Activated CD8-positive, alpha-beta memory T cell treated with anti-CD3 and anti-CD28 coated beads, Interleukin-2, amount 10 ng/mL, durations not matched to agents 7 days and 5 days (primary cell): Measurements from ENCODE around the gene LSM2. TPM values are rescaled to one million over a fixed set of nuclear protein-coding genes. Genes with fewer than 3 reads are reported as not detected.
A peak's percentile ranks its signal among the peaks of the same experiment; 100 is the strongest.

Experiments
- ATAC-seq: fragments of 150-1000 bp; cut with Tn5 transposase; one replicate; pipeline ENCODE4 v1.10.0; 2021; ENCODE audit warnings: moderate library complexity
- CTCF ChIA-PET: fragments of 350-600 bp; sonication (Branson Sonifier 250); formaldehyde crosslinking; loops from one replicate; lab custom pipeline; 2021; ENCODE audit warnings: antibody characterized with exemption; lab: Charles Lee
- DNase-seq: peaks from one replicate; pipeline ENCODE4 v3.0.0-alpha.2; 2020
- H3K27ac Mint-ChIP-seq: one replicate; pipeline ENCODE4 v1.8.0; 2021; ENCODE audit warnings: mild to moderate bottlenecking, mixed read lengths
- H3K27me3 Mint-ChIP-seq: one replicate; pipeline ENCODE4 v1.8.0; 2021; ENCODE audit warnings: mixed read lengths
- H3K36me3 Mint-ChIP-seq: one replicate; pipeline ENCODE4 v1.8.0; 2021; ENCODE audit warnings: mild to moderate bottlenecking, mixed read lengths
- H3K4me1 Mint-ChIP-seq: one replicate; pipeline ENCODE4 v1.8.0; 2021; ENCODE audit warnings: mixed read lengths
- H3K4me3 Mint-ChIP-seq: one replicate; pipeline ENCODE4 v1.8.0; 2021; ENCODE audit warnings: mild to moderate bottlenecking, moderate library complexity, mixed read lengths
- H3K9me3 Mint-ChIP-seq: one replicate; pipeline ENCODE4 v1.8.0; 2022; ENCODE audit warnings: low read depth, mixed read lengths
- total RNA-seq, 2 experiments: library from RNA; stranded (reverse); gene quantifications; one replicate each; pipeline ENCODE4 v1.2.3, GENCODE V29; 2021

LSM2 gene
- total RNA-seq, 2 experiments from 2014 or later, result 124 to 129 TPM

DNA sequence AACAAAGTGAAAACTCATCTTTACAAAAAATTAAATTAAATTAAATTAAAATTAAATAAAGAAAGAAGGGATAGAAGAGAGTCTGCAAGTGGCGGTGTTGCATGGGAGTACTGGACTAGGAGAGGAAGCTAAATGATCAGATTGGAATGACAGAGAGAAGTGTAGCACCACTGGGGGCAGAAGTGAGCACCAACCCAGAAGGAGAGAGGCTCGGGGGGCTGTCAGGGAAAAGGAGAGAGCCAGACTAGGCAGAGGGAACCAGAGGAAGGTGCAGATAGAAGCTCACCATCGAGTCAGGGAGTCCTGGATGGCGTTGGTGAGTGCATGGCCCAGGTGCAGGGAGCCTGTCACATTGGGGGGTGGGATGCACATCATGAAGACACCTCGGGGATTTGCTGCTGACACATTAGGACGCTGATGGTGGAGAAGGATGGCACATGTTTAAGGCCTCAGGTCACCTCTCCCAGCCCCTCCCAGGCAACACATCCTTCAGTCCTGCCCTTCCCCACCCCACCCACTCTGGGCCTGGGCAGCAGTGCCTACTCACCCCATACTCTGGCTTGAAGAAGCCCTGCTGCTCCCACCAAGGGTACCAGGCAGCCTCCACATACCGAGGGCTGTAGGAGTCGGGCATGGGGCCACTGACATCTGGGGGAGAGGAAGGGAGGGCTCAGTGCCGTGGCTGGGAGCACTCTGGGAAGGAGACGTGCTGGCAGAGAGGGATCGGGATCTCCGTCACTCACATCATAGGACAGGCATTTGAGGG, 15.3 kb downstream of the LSM2 start:
- peak overlapping the region; percentile 56 for H3K27ac Mint-ChIP-seq
- peaks cover 34% of the 10 kb centered on the region for H3K4me1 Mint-ChIP-seq
- CTCF ChIA-PET, result interaction anchor here (0.6 to 6.3 kb wide), 25 partner anchors 8 to 262 kb away, joined by 3 to 39 read pairs (median 5); partner anchors contain the start of genes C6orf47, HSPA1A, HSPA1B and HSPA1L
- H3K9me3 Mint-ChIP-seq, result no peaks in the 10 kb centered on the region
- peaks cover 18% of the 10 kb centered on the region for H3K36me3 Mint-ChIP-seq
- H3K27me3 Mint-ChIP-seq, result no peaks in the 10 kb centered on the region
- no peak overlapping the region for H3K4me3 Mint-ChIP-seq
- peak; percentile 63 for DNase-seq
- no peak for ATAC-seq

- H3K27me3 Mint-ChIP-seq, result no peaks in the 10 kb centered on the region
- no peak overlapping the region for H3K27ac Mint-ChIP-seq
- ATAC-seq (no peak), DNase-seq (no peak)
- peaks cover 5% of the 10 kb centered on the region for H3K4me1 Mint-ChIP-seq
- H3K9me3 Mint-ChIP-seq, result no peaks in the 10 kb centered on the region
- H3K4me3 Mint-ChIP-seq, result no peak overlapping the region
- CTCF ChIA-PET, result interaction anchor here (1.4 to 6.3 kb wide), 3 partner anchors 15 to 21 kb away, joined by 4 to 39 read pairs (median 9); partner anchors contain the start of gene LSM2
- H3K36me3 Mint-ChIP-seq, result peaks cover 23% of the 10 kb centered on the region
Measured at GRCh38 chr6:31785475-31785874, 21.3 kb downstream of the LSM2 start.

DNA sequence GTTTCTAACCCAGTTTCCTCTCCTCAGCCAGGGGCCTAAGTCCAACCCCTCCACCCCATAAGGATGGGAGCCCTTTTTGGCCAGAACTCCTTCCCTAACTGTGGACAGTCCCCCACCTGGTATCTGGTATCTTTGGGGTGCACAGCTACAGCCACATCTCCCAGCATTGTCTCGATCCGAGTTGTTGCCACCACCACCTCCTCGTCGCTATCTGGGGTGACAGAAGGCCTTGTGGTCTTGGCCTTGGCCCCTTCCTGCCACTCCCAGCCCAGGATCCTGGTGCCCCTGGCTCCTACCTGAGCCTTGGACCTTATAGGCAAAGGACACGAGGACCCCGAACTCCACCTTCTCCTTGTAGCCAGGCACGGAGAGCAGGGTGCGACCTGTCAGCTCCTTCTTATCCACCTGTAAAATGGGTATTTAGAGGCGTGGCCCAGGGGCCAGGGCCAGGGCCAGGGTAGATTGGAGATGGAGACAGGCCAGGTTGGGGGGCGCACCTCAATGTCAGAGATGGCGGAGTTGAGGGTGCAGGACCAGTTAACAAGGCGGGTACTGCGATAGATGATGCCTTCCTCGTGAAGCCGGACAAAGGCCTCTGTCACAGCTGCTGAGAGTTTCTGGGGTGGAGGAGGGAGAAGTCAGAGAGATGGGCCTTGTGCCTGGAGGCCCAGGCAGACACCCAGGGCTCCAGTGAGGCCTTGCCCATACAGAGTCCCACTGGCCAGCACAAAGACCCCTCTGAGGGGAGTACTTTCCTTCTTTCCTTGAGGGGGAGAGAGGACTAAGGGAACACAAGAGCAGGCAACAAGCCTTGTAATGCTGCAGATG, 22.5 kb downstream of the LSM2 start:
- Mint-ChIP-seq H3K27me3 (no peaks in the 10 kb centered on the region), H3K9me3 (no peaks in the 10 kb centered on the region), H3K36me3 (peaks cover 21% of the 10 kb centered on the region), H3K4me1 (peaks cover 2% of the 10 kb centered on the region), H3K27ac (no peak overlapping the region), H3K4me3 (no peak overlapping the region)
- CTCF ChIA-PET, result interaction anchor here (1.3 to 1.9 kb wide), 3 partner anchors 15 to 55 kb away, joined by 3 to 9 read pairs (median 4); partner anchors contain the start of genes DDAH2 and LSM2
- DNase-seq (no peak), ATAC-seq (no peak)

GRCh38 chr6:31782126-31782855, 24.5 kb downstream of the LSM2 start:
- Mint-ChIP-seq H3K4me3 (no peak overlapping the region), H3K27me3 (no peaks in the 10 kb centered on the region), H3K36me3 (peaks cover 21% of the 10 kb centered on the region), H3K4me1 (peaks cover 6% of the 10 kb centered on the region), H3K27ac (no peak overlapping the region), H3K9me3 (no peaks in the 10 kb centered on the region)
- CTCF ChIA-PET, result interaction anchor here (1.8 kb wide), 1 partner anchor 12 kb away, joined by 6 read pairs; no protein-coding TSS in a partner anchor
- ATAC-seq, result no peak
- DNase-seq, result no peak

GRCh38 chr6:31781244-31782125, 25.3 kb downstream of the LSM2 start:
- Mint-ChIP-seq H3K4me3 (no peak overlapping the region), H3K36me3 (peaks cover 21% of the 10 kb centered on the region), H3K27me3 (no peaks in the 10 kb centered on the region), H3K4me1 (peaks cover 14% of the 10 kb centered on the region), H3K9me3 (no peaks in the 10 kb centered on the region), H3K27ac (no peak overlapping the region)
- ATAC-seq (no peak), DNase-seq (no peak)
- CTCF ChIA-PET, result interaction anchor here (1.8 kb wide), 2 partner anchors 9 to 12 kb away, joined by 6 to 7 read pairs; no protein-coding TSS in a partner anchor

- H3K4me1 Mint-ChIP-seq, result peaks cover 21% of the 10 kb centered on the region
- H3K9me3 Mint-ChIP-seq, result no peaks in the 10 kb centered on the region
- DNase-seq (no peak), ATAC-seq (no peak)
- no peak overlapping the region for H3K4me3 Mint-ChIP-seq
- H3K27ac Mint-ChIP-seq, result no peak overlapping the region
- CTCF ChIA-PET, result interaction anchor here (1.0 to 1.8 kb wide), 4 partner anchors 10 to 50 kb away, joined by 3 to 7 read pairs (median 6); no protein-coding TSS in a partner anchor
- H3K36me3 Mint-ChIP-seq, result peaks cover 19% of the 10 kb centered on the region
- no peaks in the 10 kb centered on the region for H3K27me3 Mint-ChIP-seq
Measured at GRCh38 chr6:31780507-31781243, 26.1 kb downstream of the LSM2 start.

- no peak for DNase-seq
- H3K4me1 Mint-ChIP-seq, result peaks cover 28% of the 10 kb centered on the region
- H3K9me3 Mint-ChIP-seq, result no peaks in the 10 kb centered on the region
- H3K4me3 Mint-ChIP-seq, result no peak overlapping the region
- no peak for ATAC-seq
- no peak overlapping the region for H3K27ac Mint-ChIP-seq
- CTCF ChIA-PET, result interaction anchor here (1.0 to 2.9 kb wide), 4 partner anchors 10 to 51 kb away, joined by 3 to 15 read pairs (median 6); no protein-coding TSS in a partner anchor
- no peaks in the 10 kb centered on the region for H3K27me3 Mint-ChIP-seq
- peaks cover 17% of the 10 kb centered on the region for H3K36me3 Mint-ChIP-seq
Measured at GRCh38 chr6:31779908-31780307, 26.9 kb downstream of the LSM2 start.

DNA sequence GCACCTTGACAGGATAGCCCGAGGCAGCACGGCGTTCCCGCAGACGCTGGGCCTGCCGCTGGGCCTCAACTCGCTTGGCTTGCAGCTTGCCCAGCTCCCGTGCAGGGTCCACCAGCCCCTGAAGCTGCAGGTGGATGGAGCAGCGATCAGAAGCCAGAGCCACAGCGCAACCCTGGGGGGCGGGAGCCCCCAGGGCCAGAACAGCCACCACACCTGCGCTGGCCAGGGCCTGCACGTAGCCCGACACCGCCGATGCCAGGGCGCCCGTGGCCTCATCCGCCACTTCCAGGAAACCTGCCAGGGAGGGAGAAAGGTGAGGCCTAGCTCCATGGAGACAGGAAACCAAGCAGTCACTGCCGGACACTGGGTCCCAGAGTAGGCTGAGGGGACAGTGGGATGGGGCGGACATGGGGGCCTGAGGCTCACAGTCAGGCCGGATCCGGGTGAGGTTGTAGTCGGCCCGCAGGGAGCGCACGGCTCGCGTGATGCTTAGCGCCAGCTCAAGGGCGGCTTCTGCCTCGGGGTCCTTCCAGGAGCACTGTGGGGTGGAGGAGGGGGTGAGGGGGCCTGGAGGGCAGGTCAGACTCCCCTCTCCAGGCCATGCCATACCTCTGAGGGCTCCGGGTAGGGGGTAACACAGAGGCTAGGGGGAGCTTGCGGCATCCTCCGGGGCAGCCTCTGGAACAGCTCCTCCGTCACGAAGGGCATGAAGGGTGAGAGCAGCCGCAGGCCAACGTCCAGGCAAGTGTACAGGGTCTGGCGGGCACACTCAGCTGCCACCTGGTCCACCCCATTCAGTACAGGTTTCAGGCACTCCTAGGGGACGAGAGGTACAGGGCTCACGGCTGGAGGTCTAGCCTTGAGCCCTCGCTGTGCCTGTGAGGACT, 27.5 kb downstream of the LSM2 start:
- CTCF ChIA-PET, result interaction anchor here (1.0 to 2.9 kb wide), 3 partner anchors 10 to 51 kb away, joined by 3 to 15 read pairs (median 6); no protein-coding TSS in a partner anchor
- no peaks in the 10 kb centered on the region for H3K27me3 Mint-ChIP-seq

GRCh38 chr6:31778193-31778592, 28.6 kb downstream of the LSM2 start:
- no peaks in the 10 kb centered on the region for H3K9me3 Mint-ChIP-seq
- no peaks in the 10 kb centered on the region for H3K27me3 Mint-ChIP-seq
- CTCF ChIA-PET, result interaction anchor here (1.4 to 2.9 kb wide), 4 partner anchors 9 to 49 kb away, joined by 4 to 15 read pairs (median 10); partner anchors contain the start of gene HSPA1B
- ATAC-seq (no peak), DNase-seq (no peak)
- H3K4me1 Mint-ChIP-seq, result peaks cover 28% of the 10 kb centered on the region
- H3K27ac Mint-ChIP-seq, result peak overlapping the region; percentile 52
- H3K36me3 Mint-ChIP-seq, result peaks cover 7% of the 10 kb centered on the region
- H3K4me3 Mint-ChIP-seq, result no peak overlapping the region

More for the DNA sequence above, 27.5 kb downstream of the LSM2 start:
- H3K4me1 Mint-ChIP-seq, result peaks cover 28% of the 10 kb centered on the region
- no peak overlapping the region for H3K27ac Mint-ChIP-seq
- no peaks in the 10 kb centered on the region for H3K9me3 Mint-ChIP-seq
- peaks cover 10% of the 10 kb centered on the region for H3K36me3 Mint-ChIP-seq
- ATAC-seq (no peak), DNase-seq (no peak)
- H3K4me3 Mint-ChIP-seq, result no peak overlapping the region

DNA sequence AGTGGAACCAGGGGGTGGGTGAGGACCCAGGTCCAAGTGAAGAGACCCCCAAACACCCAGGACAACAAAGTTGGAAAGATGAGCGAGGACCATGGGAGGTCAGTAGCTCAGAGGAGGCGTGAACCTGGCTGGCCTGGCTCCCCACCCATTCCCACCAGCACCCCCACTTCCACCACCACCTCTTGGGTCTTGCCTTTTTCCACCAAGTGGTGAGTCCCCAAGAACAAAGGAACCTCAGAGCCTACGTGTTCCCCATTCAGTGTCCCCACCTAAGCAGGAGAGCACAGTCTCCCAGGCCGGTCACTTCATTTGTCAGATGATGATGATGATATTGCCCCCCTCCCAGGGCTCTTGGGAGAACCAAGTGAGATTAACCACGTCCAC, 29.1 kb downstream of the LSM2 start:
- Mint-ChIP-seq H3K4me3 (no peak overlapping the region), H3K36me3 (peaks cover 7% of the 10 kb centered on the region), H3K4me1 (peaks cover 33% of the 10 kb centered on the region), H3K27ac (peak overlapping the region; percentile 86), H3K27me3 (no peaks in the 10 kb centered on the region), H3K9me3 (no peaks in the 10 kb centered on the region)
- DNase-seq (no peak), ATAC-seq (no peak)
- CTCF ChIA-PET, result interaction anchor here (1.4 to 2.9 kb wide), 4 partner anchors 8 to 50 kb away, joined by 4 to 15 read pairs (median 10); partner anchors contain the start of gene HSPA1B
